ENCODE measurements around the gene EFCAB9. TPM values are rescaled to one million over a fixed set of nuclear protein-coding genes. Genes with fewer than 3 reads are reported as not detected.

The EFCAB9 gene
- polyA plus RNA-seq, 1 donor from 2014 or later: not detected

- H3K36me3 ChIP-seq (ENCODE audit: insufficient read depth, low read length): peaks cover 9% of the 10 kb centered on the region
- no peaks in the 10 kb centered on the region for H3F3A ChIP-seq (ENCODE audit: insufficient read depth, low read length, poor library complexity, severe bottlenecking)
- H3K27ac ChIP-seq (ENCODE audit: low read length): no peak overlapping the region
- H2AFZ ChIP-seq (ENCODE audit: low read depth, low read length): no peak overlapping the region
- peaks cover 12% of the 10 kb centered on the region for H3K9me3 ChIP-seq (ENCODE audit: low read length)
- no peak overlapping the region for H3K4me2 ChIP-seq (ENCODE audit: low read length)
- H3K4me3 ChIP-seq (ENCODE audit: low read length): no peak overlapping the region
- no peak overlapping the region for H3K9ac ChIP-seq (ENCODE audit: low read length)
- peaks cover 46% of the 10 kb centered on the region for H3K79me2 ChIP-seq (replicated peaks; ENCODE audit: insufficient read depth, low read length)
- no peaks in the 10 kb centered on the region for H3K27me3 ChIP-seq (ENCODE audit: insufficient read depth, low read depth, low read length)
- no peaks in the 10 kb centered on the region for H3K9me2 ChIP-seq (ENCODE audit: insufficient read depth, low read length)
- no peak for TF ChIP-seq RAD21 (conservative IDR thresholded peaks at IDR 0.05)
- TF ChIP-seq TAF1 (IDR thresholded peaks at IDR 0.05; ENCODE audit: low read depth): no peak
- TF ChIP-seq EZH2 (IDR thresholded peaks at IDR 0.05; ENCODE audit: borderline replicate concordance, insufficient read depth, low read length, poor library complexity, severe bottlenecking): no peak
- no peak for TF ChIP-seq SMC3 (conservative IDR thresholded peaks at IDR 0.05; ENCODE audit: poor library complexity)
- no peak for TF ChIP-seq MXI1 (conservative IDR thresholded peaks at IDR 0.05; ENCODE audit: poor library complexity, severe bottlenecking)
- no peak for TF ChIP-seq EP300 (conservative IDR thresholded peaks at IDR 0.05; ENCODE audit: poor library complexity, severe bottlenecking)
- no peak for TF ChIP-seq POLR2AphosphoS5 (IDR thresholded peaks at IDR 0.05)
- no peak for TF ChIP-seq REST (IDR thresholded peaks at IDR 0.05; ENCODE audit: borderline replicate concordance)
- TF ChIP-seq, protein P1, sequence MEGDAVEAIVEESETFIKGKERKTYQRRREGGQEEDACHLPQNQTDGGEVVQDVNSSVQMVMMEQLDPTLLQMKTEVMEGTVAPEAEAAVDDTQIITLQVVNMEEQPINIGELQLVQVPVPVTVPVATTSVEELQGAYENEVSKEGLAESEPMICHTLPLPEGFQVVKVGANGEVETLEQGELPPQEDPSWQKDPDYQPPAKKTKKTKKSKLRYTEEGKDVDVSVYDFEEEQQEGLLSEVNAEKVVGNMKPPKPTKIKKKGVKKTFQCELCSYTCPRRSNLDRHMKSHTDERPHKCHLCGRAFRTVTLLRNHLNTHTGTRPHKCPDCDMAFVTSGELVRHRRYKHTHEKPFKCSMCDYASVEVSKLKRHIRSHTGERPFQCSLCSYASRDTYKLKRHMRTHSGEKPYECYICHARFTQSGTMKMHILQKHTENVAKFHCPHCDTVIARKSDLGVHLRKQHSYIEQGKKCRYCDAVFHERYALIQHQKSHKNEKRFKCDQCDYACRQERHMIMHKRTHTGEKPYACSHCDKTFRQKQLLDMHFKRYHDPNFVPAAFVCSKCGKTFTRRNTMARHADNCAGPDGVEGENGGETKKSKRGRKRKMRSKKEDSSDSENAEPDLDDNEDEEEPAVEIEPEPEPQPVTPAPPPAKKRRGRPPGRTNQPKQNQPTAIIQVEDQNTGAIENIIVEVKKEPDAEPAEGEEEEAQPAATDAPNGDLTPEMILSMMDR (IDR thresholded peaks at IDR 0.05; ENCODE audit: poor library complexity, severe bottlenecking): no peak
- H4K20me1 ChIP-seq (ENCODE audit: insufficient read depth): no peaks in the 10 kb centered on the region
Measured at GRCh38 chr5:172252501-172252900, 58.5 kb downstream of the EFCAB9 start.

Small RNAs within 50 kb of the gene (small RNA-seq; reads per million reads assigned to genes)
- 0 reads per million in 3 experiments for gene RF00191

Other genes starting within 250 kb of the EFCAB9 start
- gene FBXW11, start 187.5 kb upstream of the EFCAB9 start, polyA plus RNA-seq: 102 and 103 TPM in 2 replicates
- gene STK10, start 5.9 kb upstream of the EFCAB9 start, polyA plus RNA-seq: 1.8 and 8.2 TPM in 2 replicates
- gene UBTD2, start 89.6 kb downstream of the EFCAB9 start, polyA plus RNA-seq: 84.7 and 89.9 TPM in 2 replicates

Measured in neural cell (in vitro differentiated cells).